ENCODE data around the gene RPS15. TPM values are rescaled to one million over a fixed set of nuclear protein-coding genes. Genes with fewer than 3 reads are reported as not detected.

The RPS15 gene
- total RNA-seq, 1 donor from 2014 or later = 854 TPM

DNA sequence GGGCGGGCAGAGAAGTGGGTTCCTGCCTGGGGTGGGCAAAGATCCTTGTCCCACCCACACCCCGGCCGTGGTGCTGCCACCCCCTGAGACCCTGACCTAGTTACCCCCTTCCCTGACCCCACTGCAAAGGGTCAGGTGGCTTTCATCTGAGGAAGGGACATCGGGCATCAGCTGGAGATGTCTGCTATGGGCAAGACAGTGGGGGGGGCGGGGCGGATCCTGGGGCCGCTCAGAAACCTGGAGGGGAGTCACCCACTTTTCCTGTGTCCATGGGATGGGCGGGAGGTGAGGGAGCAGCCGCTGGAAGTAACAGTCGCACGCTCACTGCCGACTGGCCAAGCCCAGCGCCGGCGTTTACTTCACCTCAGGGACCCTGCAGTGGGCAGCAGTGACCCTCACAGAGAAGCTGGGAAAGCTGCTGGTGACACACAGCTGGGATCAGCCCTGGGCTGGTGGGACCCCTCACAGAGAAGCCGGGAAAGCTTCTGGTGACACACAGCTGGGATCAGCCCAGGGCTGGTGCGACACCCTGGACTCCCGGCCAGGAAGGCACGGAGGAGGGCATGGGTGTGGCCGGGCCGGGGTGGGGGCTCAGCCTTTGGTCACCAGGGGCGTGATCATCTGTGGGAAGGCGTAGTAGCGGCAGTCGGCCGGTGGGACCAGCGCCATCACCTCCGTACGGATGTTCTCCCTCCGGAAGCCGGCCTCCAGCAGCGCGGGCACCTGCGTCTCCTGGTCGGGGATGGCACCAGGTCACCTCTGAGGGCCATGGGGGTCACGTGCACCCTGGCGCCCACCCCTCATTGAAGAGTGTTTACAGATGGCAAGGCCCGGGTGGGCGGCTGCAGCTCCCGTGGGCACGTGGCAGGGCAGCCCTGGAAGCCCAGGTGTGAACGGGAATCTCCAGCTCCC lies 41.2 kb upstream of the RPS15 start:
- peaks cover 23% of the 10 kb centered on the region for H3K36me3 ChIP-seq
- intact Hi-C loops (cut with DNase I) = no loop called here
- no peaks in the 10 kb centered on the region for H3K9me3 ChIP-seq
- TF ChIP-seq, protein P1, sequence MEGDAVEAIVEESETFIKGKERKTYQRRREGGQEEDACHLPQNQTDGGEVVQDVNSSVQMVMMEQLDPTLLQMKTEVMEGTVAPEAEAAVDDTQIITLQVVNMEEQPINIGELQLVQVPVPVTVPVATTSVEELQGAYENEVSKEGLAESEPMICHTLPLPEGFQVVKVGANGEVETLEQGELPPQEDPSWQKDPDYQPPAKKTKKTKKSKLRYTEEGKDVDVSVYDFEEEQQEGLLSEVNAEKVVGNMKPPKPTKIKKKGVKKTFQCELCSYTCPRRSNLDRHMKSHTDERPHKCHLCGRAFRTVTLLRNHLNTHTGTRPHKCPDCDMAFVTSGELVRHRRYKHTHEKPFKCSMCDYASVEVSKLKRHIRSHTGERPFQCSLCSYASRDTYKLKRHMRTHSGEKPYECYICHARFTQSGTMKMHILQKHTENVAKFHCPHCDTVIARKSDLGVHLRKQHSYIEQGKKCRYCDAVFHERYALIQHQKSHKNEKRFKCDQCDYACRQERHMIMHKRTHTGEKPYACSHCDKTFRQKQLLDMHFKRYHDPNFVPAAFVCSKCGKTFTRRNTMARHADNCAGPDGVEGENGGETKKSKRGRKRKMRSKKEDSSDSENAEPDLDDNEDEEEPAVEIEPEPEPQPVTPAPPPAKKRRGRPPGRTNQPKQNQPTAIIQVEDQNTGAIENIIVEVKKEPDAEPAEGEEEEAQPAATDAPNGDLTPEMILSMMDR (IDR thresholded peaks at IDR 0.05) = no peak
- ATAC-seq = no peak
- H3K4me3 ChIP-seq = no peak overlapping the region
- H3K27ac ChIP-seq = no peak overlapping the region
- peaks cover 16% of the 10 kb centered on the region for H3K27me3 ChIP-seq (ENCODE audit: low read depth)
- peaks cover 16% of the 10 kb centered on the region for H3K4me1 ChIP-seq
- no peak for DNase-seq

DNA sequence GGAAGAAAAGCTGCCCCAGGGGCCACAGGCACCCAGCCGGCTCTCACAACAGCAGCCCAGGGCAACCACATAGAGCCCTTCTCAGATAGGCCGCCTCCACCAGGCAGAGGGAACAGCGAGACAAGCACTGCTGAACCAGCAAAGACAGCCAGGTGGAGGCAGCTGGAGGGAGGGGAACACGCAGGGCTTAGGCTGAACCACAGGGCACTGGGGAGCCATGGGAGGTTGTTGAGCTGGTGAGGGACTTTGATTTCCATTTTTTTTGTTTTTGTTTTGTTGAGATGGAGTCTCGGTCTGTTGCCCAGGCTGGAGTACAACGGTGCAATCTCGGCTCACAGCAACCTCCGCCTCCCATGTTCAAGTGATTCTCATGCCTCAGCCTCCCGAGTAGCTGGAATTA lies 40.4 kb upstream of the RPS15 start:
- peaks cover 15% of the 10 kb centered on the region for H3K36me3 ChIP-seq
- H3K4me3 ChIP-seq = no peak overlapping the region
- H3K9me3 ChIP-seq = no peaks in the 10 kb centered on the region
- TF ChIP-seq, protein P1 (IDR thresholded peaks at IDR 0.05) = no peak
- DNase-seq (no peak), ATAC-seq (no peak)
- peaks cover 24% of the 10 kb centered on the region for H3K4me1 ChIP-seq
- H3K27ac ChIP-seq = no peak overlapping the region
- intact Hi-C loops (cut with DNase I) = no loop called here
- peaks cover 25% of the 10 kb centered on the region for H3K27me3 ChIP-seq (ENCODE audit: low read depth)

DNA sequence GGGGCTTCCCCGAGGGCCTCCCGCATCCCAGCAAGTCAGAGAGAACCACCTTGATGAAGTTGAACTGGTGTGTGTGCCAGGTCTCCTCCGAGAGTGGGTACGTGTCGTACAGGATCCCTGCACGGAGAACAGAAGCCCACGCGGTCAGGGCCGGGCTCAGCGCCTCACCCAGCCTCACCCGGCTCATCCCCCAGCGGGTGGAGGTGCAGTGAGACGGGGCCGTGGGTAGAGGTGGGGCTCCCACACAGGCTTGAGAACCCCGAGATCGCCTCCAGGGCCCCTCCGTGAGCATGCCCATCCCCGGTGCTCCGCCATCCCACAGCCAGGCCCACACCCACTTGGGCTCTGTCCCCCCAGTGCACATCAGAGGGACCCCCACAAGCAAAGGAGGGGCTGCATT lies 39.1 kb upstream of the RPS15 start:
- H3K4me3 ChIP-seq = no peak overlapping the region
- peaks cover 29% of the 10 kb centered on the region for H3K27me3 ChIP-seq (ENCODE audit: low read depth)
- no peak overlapping the region for H3K27ac ChIP-seq
- H3K4me1 ChIP-seq = peaks cover 26% of the 10 kb centered on the region
- DNase-seq (no peak), ATAC-seq (no peak)
- intact Hi-C loops (cut with DNase I) = no loop called here
- no peaks in the 10 kb centered on the region for H3K9me3 ChIP-seq
- TF ChIP-seq, protein P1 (IDR thresholded peaks at IDR 0.05) = no peak
- peaks cover 2% of the 10 kb centered on the region for H3K36me3 ChIP-seq

DNA sequence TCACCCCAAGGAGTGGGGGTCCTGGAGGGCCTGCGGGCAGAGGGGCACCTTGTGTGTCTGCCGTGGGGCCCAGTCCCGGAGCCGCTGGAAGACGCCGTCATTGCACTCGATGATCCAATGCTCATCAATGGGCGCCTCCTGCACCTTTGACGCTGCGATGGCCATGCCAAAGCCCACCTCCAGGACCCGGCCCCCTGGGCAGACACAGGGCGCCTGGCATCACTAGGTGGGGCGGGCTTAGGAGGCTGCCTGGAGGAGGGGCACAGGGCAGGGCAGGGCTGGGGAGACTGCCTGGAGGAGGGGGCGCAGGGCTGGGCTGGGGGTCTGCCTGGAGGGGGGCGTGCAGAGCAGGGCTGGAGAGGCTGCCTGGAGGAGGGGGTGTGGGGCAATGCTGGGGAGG lies 38.5 kb upstream of the RPS15 start:
- no peaks in the 10 kb centered on the region for H3K9me3 ChIP-seq
- ATAC-seq (no peak), DNase-seq (no peak)
- TF ChIP-seq, protein P1 (IDR thresholded peaks at IDR 0.05) = no peak
- intact Hi-C loops (cut with DNase I) = no loop called here
- peaks cover 29% of the 10 kb centered on the region for H3K27me3 ChIP-seq (ENCODE audit: low read depth)
- no peak overlapping the region for H3K27ac ChIP-seq
- H3K4me3 ChIP-seq = no peak overlapping the region
- peaks cover 26% of the 10 kb centered on the region for H3K4me1 ChIP-seq
- H3K36me3 ChIP-seq = no peaks in the 10 kb centered on the region

DNA sequence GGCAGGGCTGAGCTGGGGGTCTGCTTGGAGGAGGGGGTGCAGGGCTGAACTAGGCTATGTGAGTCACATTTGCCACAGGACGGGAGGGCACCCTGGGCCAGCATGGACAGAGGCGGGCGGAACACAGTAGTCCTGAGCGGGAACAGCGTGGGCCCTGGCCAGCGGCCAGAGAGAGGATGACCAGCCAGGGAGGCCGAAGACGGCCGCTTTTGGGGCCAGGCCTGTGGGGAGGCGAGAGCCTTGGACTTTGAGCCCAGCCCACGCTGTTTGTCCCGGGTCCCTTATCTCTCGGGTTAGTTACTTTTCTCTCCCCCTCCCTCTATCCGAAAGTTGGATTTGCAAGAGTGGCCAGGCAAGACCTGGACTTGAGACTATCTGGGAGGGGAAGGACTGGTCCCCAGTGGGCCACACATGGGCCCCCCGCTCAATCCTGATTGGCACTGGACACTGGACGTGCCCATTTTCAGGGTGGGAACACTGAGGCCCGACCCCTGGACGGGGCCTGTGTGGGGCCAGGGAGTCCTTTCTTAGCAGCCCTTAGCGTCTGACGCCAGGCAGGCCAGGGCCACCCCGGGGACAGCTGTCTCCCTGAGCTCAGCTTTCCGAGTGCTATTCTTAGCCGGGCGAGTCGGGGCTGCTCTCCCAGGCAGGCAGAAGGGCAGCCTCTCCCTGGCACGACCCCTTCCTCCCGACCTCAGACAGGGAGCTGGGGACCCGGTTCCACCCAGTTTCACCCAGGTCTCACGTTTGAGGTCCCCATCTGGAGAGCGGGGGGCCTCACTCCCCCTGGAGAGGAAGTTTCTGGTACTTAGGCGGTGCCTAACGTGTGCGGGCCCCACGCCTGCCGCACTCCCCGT lies 37.7 kb upstream of the RPS15 start:
- ATAC-seq = peak; percentile 32 to 34
- H3K27me3 ChIP-seq (ENCODE audit: low read depth) = peaks cover 29% of the 10 kb centered on the region

More for the DNA sequence above, 37.7 kb upstream of the RPS15 start:
- no peak for DNase-seq
- intact Hi-C loops (cut with DNase I) = no loop called here
- Histone ChIP-seq H3K27ac (no peak overlapping the region), H3K4me1 (peaks cover 26% of the 10 kb centered on the region), H3K4me3 (peak overlapping the region; percentile 71), H3K9me3 (no peaks in the 10 kb centered on the region), H3K36me3 (no peaks in the 10 kb centered on the region)
- TF ChIP-seq, protein P1 (IDR thresholded peaks at IDR 0.05) = no peak

Measured in lower lobe of right lung (tissue), 2 donors.